ENCODE measurements around the gene RNF217. TPM values are rescaled to one million over a fixed set of nuclear protein-coding genes. Genes with fewer than 3 reads are reported as not detected.

The RNF217 gene
- total and polyA plus RNA-seq, 2 of the 13 experiments (the other 11 are each of a cell fraction or from before 2014, with no cell fraction given) = 2.2 to 2.4 TPM

DNA sequence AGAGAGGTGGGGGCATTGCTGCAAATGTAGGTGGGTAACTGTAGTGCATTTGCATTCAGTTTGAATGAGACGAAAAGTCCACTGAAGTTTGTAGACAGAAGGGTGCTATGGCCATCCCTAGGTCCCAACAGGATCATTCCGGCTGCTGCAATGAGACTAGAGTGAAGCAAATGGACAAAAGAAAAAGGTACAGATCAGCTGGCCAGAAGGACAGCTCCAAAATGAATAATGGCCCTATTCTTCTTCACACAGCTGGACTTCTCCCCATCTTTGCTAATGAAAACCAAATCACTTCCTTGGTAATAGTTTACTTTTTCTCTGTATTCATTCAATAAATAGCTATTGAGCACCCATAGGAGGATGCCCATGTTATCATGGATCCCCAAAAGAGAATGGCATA is 134.9 kb downstream of the RNF217 start (continued):
- TF ChIP-seq, protein P1, sequence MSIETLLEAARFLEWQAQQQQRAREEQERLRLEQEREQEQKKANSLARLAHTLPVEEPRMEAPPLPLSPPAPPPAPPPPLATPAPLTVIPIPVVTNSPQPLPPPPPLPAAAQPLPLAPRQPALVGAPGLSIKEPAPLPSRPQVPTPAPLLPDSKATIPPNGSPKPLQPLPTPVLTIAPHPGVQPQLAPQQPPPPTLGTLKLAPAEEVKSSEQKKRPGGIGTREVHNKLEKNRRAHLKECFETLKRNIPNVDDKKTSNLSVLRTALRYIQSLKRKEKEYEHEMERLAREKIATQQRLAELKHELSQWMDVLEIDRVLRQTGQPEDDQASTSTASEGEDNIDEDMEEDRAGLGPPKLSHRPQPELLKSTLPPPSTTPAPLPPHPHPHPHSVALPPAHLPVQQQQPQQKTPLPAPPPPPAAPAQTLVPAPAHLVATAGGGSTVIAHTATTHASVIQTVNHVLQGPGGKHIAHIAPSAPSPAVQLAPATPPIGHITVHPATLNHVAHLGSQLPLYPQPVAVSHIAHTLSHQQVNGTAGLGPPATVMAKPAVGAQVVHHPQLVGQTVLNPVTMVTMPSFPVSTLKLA (IDR thresholded peaks at IDR 0.05) = no peak
- no peak for TF ChIP-seq REL (CRISPR knock-in tag; conservative IDR thresholded peaks at IDR 0.05)
- no peak for TF ChIP-seq ZNF207 (IDR thresholded peaks at IDR 0.05; ENCODE audit: borderline replicate concordance)
- TF ChIP-seq NR2C2 (CRISPR knock-in tag; IDR thresholded peaks at IDR 0.05; ENCODE audit: borderline replicate concordance) = no peak
- TF ChIP-seq, protein P2, sequence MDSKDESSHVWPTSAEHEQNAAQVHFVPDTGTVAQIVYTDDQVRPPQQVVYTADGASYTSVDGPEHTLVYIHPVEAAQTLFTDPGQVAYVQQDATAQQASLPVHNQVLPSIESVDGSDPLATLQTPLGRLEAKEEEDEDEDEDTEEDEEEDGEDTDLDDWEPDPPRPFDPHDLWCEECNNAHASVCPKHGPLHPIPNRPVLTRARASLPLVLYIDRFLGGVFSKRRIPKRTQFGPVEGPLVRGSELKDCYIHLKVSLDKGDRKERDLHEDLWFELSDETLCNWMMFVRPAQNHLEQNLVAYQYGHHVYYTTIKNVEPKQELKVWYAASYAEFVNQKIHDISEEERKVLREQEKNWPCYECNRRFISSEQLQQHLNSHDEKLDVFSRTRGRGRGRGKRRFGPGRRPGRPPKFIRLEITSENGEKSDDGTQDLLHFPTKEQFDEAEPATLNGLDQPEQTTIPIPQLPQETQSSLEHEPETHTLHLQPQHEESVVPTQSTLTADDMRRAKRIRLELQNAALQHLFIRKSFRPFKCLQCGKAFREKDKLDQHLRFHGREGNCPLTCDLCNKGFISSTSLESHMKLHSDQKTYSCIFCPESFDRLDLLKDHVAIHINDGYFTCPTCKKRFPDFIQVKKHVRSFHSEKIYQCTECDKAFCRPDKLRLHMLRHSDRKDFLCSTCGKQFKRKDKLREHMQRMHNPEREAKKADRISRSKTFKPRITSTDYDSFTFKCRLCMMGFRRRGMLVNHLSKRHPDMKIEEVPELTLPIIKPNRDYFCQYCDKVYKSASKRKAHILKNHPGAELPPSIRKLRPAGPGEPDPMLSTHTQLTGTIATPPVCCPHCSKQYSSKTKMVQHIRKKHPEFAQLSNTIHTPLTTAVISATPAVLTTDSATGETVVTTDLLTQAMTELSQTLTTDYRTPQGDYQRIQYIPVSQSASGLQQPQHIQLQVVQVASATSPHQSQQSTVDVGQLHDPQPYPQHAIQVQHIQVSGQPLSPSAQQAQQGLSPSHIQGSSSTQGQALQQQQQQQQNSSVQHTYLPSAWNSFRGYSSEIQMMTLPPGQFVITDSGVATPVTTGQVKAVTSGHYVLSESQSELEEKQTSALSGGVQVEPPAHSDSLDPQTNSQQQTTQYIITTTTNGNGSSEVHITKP (CRISPR knock-in tag; IDR thresholded peaks at IDR 0.05; ENCODE audit: low read depth) = no peak
- no peak for TF ChIP-seq SRSF1 (optimal IDR thresholded peaks at IDR 0.05; ENCODE audit: low read depth, low read length)
- no peak for TF ChIP-seq SMARCC2 (IDR thresholded peaks at IDR 0.05)
- TF ChIP-seq ZSCAN30 (CRISPR knock-in tag; IDR thresholded peaks at IDR 0.05) = no peak
- no peak for TF ChIP-seq FOXC1 (CRISPR knock-in tag; IDR thresholded peaks at IDR 0.05; ENCODE audit: borderline replicate concordance)
- no peak for TF ChIP-seq ZNF792 (CRISPR knock-in tag; IDR thresholded peaks at IDR 0.05)
- TF ChIP-seq, protein P3, sequence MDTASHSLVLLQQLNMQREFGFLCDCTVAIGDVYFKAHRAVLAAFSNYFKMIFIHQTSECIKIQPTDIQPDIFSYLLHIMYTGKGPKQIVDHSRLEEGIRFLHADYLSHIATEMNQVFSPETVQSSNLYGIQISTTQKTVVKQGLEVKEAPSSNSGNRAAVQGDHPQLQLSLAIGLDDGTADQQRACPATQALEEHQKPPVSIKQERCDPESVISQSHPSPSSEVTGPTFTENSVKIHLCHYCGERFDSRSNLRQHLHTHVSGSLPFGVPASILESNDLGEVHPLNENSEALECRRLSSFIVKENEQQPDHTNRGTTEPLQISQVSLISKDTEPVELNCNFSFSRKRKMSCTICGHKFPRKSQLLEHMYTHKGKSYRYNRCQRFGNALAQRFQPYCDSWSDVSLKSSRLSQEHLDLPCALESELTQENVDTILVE (CRISPR knock-in tag; IDR thresholded peaks at IDR 0.05) = no peak
- TF ChIP-seq THAP11 (CRISPR knock-in tag; IDR thresholded peaks at IDR 0.05) = no peak
- TF ChIP-seq, protein P4, sequence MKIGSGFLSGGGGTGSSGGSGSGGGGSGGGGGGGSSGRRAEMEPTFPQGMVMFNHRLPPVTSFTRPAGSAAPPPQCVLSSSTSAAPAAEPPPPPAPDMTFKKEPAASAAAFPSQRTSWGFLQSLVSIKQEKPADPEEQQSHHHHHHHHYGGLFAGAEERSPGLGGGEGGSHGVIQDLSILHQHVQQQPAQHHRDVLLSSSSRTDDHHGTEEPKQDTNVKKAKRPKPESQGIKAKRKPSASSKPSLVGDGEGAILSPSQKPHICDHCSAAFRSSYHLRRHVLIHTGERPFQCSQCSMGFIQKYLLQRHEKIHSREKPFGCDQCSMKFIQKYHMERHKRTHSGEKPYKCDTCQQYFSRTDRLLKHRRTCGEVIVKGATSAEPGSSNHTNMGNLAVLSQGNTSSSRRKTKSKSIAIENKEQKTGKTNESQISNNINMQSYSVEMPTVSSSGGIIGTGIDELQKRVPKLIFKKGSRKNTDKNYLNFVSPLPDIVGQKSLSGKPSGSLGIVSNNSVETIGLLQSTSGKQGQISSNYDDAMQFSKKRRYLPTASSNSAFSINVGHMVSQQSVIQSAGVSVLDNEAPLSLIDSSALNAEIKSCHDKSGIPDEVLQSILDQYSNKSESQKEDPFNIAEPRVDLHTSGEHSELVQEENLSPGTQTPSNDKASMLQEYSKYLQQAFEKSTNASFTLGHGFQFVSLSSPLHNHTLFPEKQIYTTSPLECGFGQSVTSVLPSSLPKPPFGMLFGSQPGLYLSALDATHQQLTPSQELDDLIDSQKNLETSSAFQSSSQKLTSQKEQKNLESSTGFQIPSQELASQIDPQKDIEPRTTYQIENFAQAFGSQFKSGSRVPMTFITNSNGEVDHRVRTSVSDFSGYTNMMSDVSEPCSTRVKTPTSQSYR (CRISPR knock-in tag; IDR thresholded peaks at IDR 0.05; ENCODE audit: borderline replicate concordance) = no peak

Data from HepG2 (cell line).